GM19438 (cell line): Measurements from ENCODE around the gene MRPL17.

ENCODE experiments used
- ATAC-seq: cut with Tn5 transposase; IDR thresholded peaks from one replicate; pipeline ENCODE4 v1.9.1; 2021; ENCODE audit warnings: low read depth; ENCODE audit not compliant: unreplicated experiment

MRPL17 gene

DNA sequence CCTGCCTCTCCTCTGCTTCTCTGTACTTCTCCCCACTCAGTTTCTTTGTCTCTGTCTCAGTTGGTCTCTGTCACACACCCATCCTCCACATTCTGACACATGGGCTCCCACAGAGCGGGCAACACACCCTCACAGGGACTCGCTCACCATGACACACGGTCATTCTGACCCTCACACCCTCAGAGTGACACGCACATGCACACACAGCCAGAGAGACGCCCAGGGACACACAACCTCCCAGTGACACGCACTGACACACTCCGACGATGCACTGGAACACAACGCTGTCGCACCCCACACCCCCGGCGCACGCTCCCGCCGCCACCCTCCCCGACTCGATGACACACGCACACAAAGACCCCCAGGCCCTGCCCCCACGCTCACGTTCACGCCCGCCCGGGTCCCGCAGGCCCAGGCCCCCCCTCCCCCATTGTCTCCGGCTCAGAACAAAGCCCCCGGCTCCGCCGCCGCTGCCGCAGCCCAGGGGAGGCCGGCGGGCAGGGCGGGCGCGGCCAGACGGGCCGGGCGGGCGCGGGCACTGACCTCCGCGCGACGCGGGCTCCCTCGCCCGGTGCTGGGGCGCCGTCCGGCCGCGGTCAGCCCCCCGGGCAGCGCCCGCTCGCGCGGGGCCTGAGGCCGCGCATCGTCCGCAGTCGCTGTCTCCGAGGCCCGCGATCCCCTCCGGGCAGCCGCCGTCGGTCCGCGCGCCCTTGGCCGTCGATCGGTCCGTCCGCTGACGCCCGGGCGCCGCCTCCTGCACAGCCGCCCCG, 27.9 kb downstream of the MRPL17 start:
- no peak for ATAC-seq

DNA sequence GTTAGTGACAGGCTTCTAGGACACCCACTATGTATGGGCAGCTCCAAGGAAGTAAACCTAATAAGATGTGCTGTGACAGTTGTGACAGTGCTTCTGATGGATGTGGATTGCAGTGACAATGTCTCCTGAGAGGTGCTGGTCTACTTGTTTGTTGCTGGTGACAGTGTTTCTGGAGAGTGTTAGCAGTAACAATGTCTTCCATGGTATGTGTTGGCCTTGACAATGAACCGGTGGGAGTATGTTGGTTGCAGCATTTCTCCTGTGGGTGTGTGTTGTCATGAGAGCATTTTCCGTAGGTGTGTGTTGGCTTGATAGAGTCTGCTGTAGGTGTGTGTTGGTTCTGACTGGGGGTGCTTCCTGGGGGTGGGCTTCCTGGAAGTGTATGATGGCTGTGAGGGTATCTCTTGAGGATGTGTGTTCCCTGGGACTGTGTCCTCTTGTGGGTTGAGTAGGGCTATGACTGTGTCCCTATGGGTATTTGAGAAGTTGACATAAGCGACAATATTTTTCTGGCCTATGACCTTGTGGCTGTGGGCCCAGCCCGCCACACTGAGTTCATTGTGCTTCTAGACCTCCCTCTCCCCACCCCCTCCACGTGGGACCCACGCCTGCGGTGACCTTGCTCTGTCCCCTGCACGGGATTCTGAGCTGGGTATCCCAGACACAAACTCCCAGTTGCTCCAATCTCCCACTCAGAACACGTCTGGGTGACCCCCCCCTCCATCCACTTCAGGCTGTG, 28.7 kb downstream of the MRPL17 start:
- no peak for ATAC-seq

DNA sequence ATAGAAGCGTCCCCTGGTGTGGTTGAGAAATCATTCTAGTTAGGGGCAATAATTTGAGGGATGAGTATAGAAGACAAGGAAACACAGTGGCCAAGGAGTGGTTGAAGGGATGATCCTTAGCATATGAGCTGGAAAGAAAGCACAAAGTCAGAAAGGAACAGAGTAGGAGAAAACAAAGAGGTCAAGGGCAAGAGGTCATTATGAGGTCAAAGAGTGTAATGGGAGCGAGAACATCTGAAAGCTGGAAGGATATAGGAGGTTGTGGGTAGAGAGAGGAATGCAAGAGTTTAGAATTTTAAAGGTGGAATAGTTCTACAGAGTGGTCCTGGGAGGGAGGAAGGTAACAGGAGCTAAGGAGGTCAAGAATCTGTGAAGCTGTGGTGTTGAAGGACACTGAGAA, 29.5 kb downstream of the MRPL17 start:
- no peak for ATAC-seq

DNA sequence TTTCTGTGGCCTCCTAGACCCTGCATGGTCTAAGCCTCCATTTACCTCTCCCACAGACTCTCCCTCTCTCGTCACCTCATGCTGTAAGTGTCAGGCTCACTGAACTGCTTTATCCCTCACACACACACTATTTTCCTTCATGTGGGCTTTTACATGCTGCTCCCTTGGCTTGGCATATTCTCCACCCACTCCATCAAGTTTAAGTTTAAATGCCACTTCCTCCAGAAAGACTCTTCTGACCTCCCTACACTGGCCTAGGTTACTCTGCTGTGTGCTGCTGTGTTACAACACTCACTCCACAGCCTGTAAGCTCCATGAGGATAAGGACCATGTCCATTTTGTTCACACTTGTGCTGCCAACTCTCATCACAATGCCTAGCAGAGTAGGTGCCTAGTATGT, 30.0 kb downstream of the MRPL17 start:
- no peak for ATAC-seq

DNA sequence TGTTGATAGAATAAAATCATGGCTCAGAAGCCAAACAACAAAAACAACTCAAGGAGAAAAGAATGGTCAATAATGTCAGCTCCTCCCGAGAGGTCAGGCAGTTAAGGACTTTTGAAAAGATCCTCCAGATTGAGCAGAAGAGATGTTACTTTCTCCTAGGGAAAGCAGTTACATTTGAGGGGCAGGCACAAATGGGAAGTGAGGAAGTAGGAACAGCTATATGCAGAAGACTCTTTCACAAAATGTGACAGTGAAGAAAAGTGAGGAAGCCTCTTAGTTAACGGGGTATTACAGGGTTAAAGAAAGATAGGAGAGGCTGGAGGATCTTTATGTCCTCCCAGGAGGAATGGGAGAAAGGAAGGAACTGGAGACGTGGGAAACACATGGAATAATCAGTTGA, 31.0 kb downstream of the MRPL17 start:
- ATAC-seq, result no peak

DNA sequence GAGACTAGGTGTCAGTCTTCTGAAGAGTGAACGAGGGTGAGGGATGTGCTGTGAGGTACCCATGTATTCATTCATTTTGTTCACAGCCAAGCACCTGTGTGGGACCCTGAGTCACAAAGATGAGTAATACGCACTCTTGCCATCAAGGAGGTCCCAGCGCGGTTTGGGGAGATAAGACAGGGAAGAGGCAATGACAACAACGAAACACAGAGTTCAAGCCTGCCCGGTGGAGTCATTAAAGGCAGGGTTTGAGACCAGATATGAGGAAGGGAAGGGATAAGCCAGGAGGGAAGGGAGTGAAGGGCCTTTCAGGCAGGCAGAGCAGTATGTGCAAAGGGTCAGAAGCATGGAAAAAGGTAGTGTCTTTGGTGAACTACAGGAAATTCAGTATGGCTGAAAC, 32.2 kb downstream of the MRPL17 start:
- no peak for ATAC-seq

DNA sequence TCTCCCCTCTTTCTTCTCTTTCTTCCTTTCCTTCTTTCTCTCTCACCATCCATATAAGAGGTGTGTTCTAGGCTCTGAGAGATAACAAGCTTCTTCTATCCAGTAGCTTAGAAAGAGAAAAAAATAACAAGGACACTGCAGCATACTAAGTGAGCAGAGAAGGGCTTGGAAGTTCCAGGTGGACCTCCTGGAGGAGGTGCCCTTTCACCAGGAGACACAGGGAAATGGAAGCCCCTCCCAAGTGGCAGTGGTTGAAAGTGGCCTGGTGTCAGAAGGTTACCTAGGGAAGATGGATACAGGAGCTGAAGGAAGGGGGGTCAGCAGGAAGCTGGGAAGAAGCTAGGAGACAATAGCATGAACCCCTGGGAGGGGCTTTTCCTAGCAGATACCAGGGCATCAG, 33.0 kb downstream of the MRPL17 start:
- ATAC-seq, result no peak

DNA sequence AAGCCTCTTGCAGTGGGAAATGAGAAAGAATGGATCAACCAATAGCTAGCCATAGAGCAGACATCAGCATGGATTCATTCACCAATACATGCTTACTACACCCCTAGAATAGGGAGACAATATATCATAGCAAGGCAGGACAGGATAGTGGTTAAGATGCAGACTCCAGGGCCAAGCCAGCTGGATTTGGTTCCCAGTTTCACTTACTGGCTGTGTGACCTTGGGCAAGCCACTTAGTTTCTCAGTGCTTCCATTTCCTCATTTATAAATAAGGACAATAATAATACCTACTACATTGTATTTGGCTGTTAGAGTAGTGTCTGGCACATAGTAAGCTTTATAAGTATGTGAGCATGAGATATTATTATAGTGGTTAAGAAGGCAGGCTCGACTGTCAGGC, 34.6 kb downstream of the MRPL17 start:
- ATAC-seq, result no peak

DNA sequence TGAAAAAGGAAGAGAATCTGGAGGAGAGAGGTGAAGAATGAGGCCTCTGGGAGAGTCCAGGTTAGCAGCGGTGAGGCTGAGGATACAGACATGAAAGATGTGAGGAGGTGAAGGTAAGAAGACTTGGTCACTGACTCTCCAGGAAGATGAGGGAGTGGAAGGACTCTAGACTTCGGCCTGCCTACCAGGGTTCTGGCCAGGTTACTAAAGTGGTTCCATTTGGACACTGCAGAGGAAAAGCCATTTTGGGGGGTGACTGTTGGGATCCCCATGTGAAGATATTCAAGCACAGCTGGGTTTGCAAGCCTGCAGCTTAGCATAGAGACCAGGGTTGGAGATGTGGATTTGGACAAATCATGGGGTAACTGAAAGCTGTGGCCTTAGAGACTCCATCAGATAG, 35.3 kb downstream of the MRPL17 start:
- no peak for ATAC-seq

DNA sequence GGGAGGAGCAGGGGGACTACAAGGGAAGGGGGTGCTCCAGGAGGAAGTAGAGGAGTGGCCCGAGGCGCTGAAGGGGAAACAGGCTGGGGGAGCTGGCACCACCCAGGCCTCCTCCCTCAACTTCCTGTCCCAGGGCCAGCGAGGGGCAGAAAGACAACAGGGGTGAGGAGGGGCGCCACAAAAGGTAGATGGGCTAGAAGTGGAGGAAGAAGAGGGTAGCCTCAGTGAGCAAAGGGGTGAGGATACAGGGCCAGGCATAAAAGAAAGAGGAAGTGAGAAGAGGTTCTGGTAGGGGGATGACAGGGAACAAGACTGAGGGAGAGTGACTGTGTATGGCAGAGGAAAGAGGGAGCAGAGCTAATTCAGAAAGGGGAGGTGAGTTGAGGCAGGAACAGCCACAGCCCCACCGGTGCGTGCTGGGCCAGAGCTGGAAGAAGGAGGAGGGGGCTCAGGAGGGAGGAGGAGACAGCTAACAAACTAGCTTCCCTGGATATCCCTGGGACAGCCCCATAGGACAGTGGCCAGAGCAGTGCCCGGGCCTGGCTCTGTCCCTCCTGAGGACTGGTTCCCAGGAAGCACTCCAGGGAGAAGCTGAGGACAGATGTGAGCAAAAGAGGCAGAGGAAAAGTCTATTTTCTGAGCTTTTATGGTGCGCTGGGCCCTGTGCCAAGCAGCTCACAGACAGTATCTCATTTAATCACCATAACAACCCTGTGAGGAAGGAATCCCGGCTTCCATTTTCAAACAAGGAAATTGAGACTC, 36.0 kb downstream of the MRPL17 start:
- ATAC-seq, result peak; percentile 98

DNA sequence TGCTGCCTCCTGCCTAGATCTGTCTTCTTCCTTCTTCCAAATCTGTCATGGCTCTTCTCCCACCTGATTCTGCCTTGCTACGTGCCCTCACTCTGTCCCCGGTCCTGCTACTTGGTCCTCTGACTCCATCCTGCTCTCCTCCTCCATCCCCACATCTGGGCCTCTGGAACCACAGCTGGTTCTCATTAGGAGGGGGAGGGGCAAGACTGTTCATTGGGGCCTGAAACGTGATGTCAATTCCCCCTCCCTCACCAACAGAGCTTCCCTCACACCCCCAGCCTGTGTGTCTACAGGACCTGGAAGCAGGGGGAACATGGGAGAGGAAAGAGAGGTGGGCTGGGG, 36.6 kb downstream of the MRPL17 start:
- no peak for ATAC-seq

DNA sequence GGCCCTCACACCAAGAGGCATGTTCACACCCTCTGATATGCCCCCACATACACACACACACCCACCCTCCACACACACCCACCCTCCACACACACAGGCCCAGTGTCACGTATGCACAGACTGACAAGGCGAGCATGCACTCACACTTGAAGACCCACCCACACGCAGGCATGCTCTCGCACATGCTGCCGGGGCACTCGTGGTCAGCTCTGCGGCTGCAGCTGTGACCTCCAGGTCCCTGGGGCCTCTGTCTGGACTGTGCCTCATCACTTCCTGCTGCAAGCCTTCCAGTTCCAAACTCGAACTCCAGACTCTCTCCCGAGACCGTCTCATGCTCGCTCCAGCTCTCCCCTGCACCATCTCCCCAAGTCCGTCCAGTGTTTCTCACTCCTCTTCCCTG, 37.1 kb downstream of the MRPL17 start:
- ATAC-seq, result no peak

DNA sequence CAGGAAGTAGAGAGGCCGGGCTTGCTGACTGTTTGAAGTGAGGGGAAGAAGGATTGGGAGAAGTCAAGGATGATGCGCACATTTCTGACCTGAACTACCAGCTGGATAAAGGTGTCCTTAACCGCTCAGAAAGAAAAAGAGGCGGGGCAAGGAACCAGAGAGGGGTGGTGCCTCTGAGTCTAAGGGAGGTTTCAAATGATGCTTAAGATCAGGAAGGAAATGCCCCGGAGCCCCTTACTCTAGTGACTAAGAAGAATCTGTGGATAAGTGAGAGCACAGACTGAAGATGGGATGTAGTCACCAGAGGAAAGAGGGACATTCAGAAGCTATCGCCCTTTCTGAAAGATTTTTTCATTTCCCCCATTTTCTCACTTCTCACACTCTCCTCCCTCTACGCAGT, 40.2 kb downstream of the MRPL17 start:
- ATAC-seq, result no peak

DNA sequence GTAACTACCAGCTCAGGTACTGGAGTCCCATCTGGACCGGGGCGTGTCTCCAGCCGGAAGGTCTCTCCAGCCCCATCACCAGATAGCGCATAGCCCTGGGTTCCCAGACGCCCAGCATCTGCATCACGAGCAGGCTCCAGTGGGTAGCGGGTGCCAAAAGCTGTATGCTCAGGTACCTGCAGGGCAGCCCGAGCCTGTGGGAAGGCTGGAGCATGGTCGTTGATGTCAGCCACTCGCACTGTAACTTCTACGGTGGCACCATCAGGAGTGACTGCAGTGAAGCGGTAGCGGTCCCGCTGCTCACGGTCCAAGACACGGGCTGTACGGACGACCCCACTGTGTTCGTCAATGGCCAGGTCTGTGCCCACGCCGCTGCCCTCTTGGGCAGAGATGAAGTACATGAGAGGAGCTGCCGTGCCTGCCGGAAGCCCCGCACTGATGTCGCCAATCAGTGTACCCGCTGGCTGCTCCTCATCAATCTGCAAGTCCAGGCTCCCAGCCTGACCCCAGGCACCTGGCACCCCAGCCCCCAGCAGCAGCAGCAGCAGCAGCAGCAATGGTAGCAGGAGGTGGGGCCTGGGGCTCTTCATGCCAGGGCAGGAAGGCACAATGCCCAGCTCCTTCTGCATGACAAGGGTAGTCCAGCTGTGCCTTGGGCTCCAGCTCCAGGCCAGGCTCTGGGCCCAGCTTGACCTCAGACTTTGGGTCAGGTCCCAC, 42.0 kb downstream of the MRPL17 start:
- ATAC-seq, result no peak

DNA sequence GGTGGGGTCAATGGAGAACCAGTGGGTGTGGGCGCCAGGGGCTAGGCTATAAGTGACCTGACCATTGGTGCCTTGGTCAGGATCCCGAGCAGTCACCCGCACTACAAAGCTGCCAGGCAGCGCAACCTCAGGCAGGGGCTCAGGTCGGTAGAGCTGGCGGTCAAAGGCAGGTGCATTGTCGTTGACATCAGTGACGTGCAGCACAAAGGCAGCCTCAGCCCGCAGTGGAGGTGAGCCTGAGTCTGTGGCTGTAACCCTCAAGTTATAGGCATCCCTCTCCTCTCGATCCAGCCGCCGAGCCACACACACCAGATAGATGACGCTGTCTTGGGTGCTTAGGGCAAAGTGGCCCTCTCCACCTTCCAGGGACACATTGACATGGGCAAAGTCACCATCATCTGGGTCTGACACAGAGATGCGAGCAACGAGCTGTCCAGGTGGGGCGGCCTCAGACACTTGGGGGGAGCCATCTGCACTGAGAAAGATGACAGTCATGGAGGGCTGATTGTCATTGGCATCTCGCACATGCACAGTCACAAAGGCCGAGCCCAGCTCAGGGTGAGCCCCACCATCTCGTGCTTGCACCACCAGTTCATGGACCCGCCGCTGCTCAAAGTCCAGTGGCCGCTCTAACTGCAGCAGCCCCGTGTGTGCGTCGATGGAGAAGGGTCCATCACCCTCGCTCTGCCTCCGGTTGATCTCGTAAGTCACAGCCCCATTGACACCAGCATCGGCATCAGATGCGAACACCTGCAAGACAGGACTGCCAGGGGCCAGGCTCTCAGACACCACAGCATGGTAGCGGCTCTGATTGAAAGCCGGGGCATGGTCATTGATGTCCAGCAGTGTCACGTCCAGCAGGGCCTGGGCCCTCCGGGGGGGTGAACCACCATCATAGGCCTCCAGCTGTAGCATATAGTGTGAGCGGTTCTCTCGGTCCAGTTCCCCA, 42.8 kb downstream of the MRPL17 start:
- ATAC-seq, result no peak

DNA sequence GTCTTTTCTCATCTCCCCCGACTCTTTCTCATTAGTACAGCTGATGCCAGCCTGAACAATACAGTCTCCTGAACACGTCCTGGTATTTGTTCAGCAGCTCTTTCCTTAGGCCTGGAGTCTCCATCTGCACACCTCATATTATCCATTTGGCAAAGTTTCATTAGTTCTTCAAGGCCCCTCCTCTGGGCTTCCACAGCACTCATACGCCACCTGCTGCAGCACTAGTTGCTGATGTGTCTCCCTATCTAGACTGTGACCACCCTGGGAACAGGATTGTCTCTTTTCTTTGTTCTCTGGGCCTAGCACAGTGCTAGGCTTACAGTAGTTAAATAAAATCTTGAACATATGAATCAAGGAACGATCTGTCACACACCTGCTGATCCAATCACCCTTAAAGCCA, 44.7 kb downstream of the MRPL17 start:
- ATAC-seq, result no peak

DNA sequence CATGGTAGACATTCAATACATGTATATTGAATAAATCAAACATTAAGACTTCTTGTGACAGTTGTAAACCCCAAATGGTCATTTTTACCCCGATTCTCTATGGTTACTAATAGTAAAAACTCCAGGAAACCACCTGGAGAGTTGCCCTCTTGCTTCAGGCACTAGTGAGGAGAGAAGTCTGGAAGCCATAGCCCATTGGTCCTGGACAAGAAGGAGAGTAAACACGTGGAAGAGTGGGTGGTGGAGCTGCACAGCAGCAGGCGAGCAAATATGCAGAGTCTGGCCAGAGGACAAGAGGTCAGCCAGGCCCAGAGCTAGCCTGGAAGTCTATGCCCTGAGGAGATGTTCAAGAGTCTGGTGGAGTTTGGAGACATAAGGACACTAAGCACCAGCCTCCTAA, 45.3 kb downstream of the MRPL17 start:
- no peak for ATAC-seq

DNA sequence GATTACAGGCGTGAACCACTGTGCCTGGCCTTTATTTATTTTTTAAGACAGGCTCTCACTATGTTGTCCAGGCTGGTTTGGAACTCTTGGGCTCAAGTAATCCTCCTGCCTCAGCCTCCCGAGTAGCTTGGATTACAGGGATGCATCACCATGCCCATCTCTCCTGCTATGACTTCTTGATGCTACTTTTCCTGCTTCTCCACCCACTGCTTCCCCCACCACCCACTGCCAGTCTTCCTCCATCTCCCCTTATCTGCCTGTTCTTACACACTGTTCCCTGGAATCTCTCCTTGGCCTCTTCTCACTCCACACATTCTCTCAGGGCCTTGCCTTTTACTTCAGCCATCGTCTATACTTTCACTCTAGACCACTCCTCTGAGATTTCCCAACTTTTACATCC, 46.7 kb downstream of the MRPL17 start:
- ATAC-seq, result no peak

DNA sequence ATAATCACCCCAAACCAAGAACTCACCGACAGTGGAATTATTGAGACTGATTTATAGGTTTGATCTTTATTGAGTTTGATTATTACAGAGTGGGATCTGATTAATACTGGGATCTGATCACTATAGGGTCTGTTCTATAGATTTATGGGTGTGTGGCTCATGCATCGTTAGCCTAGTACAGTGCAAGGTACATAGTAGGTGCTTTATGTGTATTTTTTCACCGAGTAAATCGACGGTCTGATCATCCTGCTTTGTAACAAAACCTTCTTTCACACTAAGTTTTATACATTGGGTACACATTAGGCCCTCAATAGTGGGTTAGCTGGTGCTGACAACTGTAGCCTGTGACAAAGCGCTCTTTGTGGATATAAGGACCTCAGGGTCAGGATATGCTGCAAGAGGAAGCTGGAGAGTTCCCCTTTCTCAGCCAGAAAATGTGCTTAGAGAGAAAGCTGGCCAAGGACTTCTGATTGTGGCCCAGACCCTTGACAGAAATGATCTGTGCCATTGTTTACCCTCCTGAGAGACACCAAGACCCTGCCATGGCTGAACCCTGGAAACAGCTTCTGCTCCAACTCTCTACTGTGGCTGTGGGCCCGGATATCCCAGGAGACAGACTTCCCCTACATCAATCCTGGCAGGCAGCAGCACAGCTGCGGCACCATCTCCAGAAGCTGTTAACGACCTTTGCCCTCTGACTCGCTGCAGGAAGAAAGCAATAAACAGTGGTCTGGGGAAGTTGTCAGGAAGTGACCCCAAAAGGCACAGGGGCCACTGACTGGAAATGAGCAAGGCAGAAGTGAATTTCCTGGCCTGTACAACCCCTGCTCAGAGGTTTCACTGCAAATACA, 47.8 kb downstream of the MRPL17 start:
- no peak for ATAC-seq
